ENCODE measurements around the gene ABL1.

The ABL1 gene

GRCh38 chr9:130849356-130849755 lies 14.3 kb downstream of the ABL1 start:
- no peak for DNase-seq (ENCODE audit: low read depth)

GRCh38 chr9:130852801-130853200 lies 17.7 kb downstream of the ABL1 start:
- no peak for DNase-seq (ENCODE audit: low read depth)

DNA sequence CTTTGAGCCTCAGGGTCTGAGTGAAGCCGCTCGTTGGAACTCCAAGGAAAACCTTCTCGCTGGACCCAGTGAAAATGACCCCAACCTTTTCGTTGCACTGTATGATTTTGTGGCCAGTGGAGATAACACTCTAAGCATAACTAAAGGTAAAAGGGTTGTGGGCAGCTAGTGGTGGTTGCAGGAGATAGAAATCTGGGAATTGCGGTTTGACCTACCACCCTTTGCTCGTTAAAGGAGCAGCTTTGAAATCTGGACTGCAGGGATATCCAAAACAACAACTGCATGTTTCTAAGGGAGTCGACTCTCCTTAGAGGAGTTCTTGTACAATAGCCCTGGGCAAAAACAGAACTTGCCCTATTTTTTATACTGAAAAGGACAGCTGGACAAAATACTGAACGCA lies 19.0 kb downstream of the ABL1 start:
- no peak for DNase-seq (ENCODE audit: low read depth)

- no peak for DNase-seq (ENCODE audit: low read depth)
Observed at GRCh38 chr9:130854835-130855234, 19.8 kb downstream of the ABL1 start.

DNA sequence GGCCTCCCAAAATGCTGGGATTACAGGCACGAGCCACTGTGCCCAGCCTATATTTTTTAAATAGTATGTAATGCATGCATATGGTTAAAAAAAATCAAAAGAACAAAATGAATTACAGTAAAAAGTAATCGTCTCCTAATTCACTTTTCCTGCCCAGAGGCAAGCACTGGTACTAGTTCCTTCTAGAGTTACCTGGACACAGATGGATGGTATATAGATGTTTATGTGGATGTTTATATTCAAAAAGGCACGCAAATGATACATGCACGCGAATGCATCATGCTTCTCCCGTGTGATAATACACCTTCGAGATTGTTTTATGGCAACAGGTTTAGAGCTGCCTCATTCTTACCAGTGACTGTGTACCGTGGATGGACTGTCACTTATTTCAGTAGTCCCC lies 21.4 kb downstream of the ABL1 start:
- DNase-seq (ENCODE audit: low read depth) = no peak

DNA sequence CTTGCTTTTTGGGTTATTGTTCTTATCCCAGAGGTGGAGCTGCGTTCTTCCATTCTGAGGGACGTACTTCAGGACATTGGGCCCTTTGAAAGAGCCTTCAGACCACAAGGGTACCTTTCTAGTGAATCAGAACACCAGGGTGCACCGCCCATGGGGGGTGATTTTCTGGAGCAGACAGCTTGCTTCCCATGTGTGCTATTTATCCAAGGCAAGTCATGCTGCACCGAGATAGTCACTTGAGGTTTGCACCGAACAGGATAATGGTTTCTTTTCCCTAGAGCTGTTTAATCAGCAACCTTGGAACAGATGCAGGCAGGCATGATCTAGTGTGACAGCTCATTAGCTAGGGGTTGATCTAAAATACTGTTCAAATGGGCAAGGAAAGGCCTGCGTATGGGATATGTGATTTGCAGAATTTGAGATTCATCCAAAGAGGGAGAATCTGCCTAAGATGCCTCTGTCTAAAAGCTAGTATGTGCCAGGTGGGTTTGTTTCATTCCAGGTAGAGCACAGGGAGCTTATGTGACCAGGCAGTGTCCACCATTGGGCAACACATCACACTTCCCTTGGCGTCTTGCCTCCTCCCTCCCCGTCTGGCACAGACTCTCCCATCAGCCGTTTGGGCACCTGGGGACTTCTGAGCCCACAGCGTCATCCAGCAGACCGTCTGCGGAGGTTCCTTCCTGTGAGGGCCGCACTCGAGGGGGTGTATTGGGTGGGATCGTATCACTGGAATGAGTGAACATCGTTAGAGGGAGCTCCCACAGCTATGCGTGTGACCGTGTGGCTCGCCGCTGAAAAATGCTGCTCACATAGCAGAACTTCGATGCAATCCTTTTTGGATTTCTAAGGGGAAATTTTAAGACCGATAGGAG lies 23.0 kb downstream of the ABL1 start:
- DNase-seq (ENCODE audit: low read depth) = no peak

DNA sequence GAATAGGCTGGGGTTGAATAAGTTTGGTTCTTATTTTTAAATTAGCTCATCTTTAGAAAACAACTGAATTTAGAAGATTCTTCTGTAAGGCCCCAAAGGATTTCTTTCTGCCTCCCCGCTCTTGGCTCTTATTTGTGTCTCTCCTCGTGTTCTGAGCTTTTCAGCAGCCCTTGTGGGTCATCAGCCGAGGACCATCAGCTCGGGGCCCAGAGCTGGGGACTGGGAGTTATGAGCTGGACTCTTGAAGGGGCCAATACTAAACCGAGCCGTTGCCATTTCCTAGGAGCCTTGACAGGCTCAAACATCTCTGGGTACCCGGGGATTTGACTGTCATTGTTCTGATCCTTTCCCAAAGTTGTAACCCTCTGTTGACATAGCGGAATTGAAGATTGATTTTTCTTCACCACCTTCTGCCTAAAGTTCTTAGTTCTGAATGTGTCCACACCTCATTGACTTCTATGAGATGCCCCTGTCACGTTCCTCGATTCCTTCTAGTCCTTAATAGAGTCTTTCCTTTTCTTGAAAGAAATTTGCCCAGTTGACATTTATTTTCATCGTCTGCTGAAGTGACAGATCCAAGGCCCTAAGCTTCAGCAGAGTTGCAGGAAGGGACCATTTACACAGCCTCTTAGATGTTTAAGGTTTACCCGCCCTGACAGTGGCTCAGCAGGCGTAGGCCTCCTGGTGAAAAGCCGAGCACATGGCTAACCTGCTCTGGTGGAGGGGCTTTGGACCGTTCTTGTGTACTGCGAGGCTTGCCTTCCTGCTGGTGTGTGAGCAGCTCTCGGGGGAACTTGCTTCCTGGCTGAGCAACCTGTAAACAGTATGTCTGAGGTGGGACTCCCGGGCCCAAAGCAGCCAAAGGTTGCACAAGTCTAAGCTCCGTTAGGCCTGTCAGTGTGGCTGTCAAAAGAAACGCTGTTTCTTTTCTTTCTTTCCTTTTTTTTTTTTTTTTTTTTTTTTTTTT lies 24.0 kb downstream of the ABL1 start:
- DNase-seq (ENCODE audit: low read depth) = no peak

DNA sequence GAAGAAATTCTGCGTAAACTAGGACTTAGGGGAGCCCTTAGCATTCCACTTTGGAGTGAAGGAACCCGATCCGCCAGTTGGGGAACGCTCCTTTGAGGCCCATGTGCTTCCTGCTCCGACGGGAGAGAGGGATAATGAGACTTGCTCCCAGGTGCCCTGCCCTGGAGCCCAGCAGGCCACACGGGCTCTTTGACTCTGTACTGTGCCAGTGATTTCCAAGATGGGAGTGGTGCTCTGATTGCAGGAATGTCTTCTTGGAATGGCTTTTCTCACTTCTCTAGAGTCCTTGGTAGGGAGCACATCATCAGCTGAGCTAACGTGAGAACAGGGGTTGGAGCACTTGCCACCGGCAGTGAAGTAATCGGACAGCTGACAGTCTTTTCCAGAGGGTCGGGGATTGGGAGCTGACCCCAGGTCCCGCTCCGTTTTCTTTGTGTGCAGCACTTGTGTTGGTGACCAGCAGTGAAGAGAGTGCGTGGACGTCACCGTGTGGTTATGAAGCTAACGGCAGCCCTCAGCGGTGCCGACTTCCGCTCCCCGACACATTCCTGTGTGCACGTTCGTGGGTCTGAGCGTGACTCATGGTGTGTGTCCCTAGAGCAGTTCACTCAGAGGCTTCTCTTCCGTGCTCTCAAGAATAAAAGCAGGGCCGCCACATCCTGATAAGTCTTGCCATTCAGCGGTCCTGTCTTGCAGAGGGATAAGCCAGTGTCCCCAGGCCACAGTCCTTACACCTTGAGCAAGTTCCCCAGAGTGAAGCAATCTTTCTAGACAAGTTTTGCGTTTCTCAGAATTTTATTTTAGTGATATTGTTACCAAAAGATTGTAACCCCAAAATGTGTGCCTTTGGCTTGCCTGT lies 25.6 kb downstream of the ABL1 start:
- DNase-seq (ENCODE audit: low read depth) = no peak

GRCh38 chr9:130861372-130862180 lies 26.5 kb downstream of the ABL1 start:
- no peak for DNase-seq (ENCODE audit: low read depth)

DNA sequence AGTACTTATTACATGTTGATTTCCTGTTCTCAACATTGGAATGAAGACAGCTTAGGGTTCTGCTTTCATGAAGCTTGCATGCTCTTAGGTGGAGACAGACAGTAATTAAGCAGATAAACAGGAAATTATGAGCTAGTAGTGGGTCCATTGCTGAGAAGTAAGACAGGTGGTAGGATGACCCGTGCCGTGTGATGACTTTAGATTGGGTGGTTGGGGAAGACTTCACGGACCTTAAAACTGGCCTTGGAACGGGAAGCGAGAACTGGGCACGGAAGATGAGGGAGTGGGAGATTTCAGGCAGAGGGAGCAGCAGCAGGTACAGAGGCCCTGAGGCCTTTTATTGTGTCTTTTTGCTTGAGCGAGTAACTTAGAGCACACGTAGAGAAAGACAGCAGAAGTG lies 27.2 kb downstream of the ABL1 start:
- no peak for DNase-seq (ENCODE audit: low read depth)

DNA sequence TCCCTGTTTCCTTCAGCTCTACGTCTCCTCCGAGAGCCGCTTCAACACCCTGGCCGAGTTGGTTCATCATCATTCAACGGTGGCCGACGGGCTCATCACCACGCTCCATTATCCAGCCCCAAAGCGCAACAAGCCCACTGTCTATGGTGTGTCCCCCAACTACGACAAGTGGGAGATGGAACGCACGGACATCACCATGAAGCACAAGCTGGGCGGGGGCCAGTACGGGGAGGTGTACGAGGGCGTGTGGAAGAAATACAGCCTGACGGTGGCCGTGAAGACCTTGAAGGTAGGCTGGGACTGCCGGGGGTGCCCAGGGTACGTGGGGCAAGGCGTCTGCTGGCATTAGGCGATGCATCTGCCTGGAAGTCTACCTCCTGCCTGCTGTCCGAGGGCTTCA lies 27.7 kb downstream of the ABL1 start:
- no peak for DNase-seq (ENCODE audit: low read depth)

DNA sequence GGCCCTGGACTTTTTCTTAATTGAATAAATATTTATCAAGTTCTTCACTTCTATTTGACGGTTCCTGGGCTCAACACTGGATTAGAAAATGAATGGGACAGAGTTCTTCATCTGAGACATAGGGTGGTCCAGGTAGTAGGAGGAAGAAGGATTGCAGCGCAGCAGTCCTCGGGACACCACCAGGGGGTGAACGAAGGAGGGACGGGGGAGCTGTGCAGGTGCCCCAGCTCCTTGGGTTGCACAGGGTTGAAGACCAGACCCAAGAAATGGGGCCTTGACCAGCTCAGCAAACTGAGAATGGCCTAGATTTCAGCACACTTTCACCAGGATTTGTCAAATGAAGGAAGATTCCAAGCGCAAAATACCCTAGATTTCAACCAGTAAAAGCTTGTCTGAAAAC lies 29.5 kb downstream of the ABL1 start:
- no peak for DNase-seq (ENCODE audit: low read depth)

DNA sequence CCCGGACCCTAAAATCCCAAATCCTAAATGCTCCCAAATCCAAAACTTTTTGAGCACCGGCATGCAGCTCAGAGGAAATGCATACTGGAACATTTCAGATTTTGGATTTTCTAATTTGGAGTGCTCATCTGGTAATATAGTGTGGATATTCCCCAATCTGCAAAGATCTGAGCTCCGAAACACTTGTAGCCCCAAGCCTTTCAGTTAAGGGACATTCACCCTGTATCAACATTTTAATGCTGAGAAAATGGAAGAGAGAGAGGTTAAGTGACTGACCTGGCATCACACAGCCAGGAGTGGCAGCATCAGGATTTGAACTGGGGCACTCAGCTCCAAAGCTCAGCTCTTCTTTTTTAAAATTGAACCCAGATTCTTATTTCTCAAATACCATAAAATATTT lies 30.9 kb downstream of the ABL1 start:
- no peak for DNase-seq (ENCODE audit: low read depth)

GRCh38 chr9:130866474-130866965 lies 31.5 kb downstream of the ABL1 start:
- DNase-seq (ENCODE audit: low read depth) = no peak

- no peak for DNase-seq (ENCODE audit: low read depth)
Observed at GRCh38 chr9:130867556-130867955, 32.5 kb downstream of the ABL1 start.

DNA sequence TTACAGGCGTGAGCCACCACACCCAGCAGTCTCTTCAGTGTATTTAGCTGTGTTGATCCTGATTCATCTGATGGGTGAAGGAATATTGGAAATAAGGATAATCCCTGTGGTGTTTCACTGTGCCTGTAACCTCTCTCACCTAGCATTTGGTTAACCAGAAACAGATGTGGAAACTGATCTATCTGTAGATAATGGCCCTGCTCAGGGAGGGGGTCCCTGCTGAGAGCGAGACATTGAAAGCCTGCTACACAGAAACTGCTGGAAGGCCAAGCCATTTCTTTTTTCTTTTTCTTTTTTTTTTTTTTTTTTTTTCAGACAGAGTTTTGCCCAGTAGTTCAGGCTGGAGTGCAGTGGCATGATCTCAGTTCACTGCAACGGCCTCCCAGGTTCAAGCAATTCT lies 33.2 kb downstream of the ABL1 start:
- DNase-seq (ENCODE audit: low read depth) = no peak

GRCh38 chr9:130869250-130869649 lies 34.2 kb downstream of the ABL1 start:
- DNase-seq (ENCODE audit: low read depth) = no peak

- DNase-seq (ENCODE audit: low read depth) = no peak
Observed at GRCh38 chr9:130870491-130871381, 35.7 kb downstream of the ABL1 start.

- no peak for DNase-seq (ENCODE audit: low read depth)
Observed at GRCh38 chr9:130871395-130872062, 36.5 kb downstream of the ABL1 start.
